Measurements from ENCODE around the gene ARFGAP1.

Gene ARFGAP1

DNA sequence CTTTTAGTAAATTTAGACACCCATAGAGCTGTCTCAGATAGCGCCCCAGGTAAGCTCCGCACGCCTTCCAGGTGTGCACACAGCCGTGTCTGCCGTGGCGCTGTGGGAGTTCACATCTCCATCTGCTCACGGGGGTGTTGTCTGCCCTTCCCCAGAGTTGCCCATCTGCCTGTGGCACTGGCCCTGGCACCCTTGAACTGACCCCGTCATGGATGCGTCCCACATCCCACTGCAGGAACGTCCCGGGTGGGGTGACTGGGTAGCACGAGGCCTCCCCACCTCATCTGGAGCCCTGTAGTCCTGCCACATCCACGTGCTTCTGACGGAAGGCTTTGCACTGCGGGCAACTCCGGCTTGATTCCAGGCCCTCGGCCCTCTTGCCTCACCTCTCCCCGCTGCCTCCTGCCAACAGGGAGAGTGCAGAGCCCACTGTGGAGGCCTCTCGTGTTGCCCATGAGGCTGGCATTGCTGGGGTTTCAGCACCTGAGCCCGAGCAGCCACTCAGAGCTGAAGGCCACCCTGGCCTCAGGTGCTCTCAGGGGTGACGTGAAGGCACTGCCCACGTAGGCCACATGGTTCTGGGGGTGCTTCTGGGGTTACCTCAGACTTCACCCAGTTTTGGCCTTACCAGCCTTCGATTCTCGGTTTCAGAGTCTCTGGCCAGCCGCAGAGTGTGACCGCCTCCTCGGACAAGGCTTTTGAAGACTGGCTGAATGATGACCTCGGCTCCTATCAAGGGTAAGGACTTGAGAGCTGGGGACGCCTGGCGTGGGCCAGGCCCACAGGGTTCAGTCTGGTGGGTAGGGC lies 5.1 kb downstream of the ARFGAP1 start:
- no peak for DNase-seq (ENCODE audit: low read depth)

DNA sequence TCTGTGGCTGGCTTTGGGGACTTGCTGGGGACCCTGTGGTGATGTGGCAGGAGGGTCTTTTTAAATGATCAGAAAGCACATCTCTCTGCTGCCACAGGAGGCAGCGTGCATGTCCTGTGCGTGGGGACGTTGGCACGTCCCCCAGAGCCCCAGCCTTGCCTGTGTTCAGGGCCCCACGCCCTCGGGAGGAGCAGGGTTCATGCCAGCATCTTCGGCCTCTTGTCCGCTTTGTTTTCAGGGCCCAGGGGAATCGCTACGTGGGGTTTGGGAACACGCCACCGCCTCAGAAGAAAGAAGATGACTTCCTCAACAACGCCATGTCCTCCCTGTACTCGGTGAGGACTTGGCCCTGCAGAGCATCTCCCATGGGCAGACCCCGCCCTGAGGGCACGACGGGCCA lies 6.0 kb downstream of the ARFGAP1 start:
- DNase-seq (ENCODE audit: low read depth), result no peak

DNA sequence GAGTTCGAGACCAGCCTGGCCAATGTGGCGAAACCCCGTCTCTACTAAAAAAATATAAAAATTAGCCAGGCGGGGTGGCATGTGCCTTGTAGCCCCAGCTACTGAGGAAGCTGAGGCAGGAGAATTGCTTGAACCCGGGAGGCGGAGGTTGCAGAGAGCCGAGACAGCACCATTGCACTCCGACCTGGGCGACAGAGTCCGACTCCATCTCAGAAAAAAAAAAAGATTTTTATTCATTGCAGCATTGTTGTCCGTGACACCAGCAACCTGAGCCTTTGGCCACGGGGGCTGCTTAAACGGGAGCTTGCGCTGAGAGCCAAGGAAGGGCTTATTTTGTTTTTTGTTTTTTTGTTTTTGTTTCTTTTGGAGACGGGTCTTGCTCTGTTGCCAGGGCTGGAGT lies 7.3 kb downstream of the ARFGAP1 start:
- no peak for DNase-seq (ENCODE audit: low read depth)

DNA sequence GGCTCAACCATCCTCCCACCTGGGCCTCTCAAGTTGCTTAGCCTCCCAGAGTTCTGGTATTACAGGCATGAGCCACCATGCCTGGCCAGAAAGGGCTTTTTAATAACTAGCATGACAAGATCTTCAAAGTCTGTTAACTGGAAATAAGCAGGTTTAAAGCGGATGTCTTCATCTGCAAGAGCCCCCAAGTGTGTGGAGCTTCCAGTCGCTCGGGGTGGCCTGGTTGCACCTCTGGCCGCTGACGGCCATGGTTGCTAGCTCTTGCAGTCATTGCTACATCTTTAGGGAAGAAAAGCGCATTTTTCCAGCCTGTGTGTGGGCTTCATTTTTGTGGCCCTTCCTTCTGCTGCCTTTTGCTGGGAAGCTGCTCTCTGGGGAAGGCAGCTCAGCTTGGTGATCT lies 7.8 kb downstream of the ARFGAP1 start:
- no peak for DNase-seq (ENCODE audit: low read depth)

DNA sequence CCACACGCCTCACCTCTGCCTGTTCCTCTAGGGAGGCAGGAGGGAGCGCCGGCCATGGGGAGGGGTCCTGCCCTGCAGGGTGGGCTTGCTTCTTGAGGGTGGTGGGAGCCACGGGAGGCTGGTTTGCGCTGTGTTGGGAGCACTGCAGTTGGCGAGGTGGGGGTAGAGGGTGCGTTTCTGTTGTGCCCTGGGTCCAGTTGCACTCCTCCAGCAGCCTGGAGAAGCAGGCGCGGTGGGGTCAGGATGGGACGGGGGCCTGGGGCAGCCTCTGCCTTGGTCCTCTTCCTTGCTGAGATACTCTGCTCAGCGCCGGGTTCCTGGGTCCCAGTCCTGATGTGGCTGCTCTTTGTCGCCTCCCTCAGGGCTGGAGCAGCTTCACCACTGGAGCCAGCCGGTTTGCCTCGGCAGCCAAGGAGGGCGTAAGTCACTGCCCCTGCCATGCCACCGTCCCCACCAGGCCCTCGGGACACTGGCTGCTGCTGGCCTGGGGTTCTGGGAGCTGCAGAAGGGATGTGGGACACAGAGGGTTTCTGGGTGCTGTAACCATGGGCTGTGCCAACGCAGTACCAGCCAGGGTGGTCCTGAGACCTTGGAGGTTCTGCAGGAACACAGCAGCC lies 8.4 kb downstream of the ARFGAP1 start:
- no peak for DNase-seq (ENCODE audit: low read depth)

DNA sequence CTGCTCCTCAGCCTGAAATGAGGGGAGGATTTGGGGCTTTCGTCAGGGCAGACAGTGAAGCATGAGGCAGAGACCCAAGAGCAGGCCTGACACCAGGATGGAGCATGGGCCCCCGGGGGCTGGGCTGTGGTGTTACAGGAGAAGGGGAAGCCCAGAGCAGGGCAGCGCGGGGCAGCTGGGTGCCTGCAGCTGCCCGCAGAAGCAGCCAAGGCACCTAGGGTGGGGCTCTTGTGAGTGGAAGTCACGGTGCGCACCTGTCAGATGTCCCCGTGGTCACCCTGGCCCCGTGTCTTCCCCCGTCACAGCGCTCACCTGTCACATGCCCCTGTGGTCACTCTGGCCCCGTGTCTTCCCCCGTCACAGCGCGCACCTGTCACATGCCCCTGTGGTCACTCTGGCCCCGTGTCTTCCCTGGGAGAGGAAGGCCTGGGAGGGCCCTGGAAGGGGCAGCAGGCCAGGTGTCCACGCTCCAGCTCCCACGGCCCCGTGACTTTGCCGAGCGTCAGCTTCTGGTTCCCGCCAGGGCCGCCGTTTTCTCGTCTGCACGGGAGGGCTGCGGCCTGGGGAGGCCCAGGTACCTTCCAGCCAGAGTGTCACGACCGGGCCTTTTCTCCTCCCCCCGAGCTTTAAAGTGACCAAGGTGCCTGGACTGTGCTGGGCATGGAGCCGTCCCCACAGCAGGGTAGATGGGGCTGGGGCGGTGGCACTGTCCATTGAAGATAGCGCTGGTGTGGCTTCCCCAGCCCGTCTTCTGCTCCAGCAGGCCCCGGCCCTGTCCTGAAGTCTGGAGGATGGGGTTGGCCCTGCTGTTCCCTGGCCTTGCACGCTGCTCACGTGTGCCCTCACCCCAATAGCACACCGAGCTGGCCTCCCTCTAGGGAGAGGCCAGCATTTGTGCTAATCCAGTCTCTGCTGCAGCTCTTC lies 9.4 kb downstream of the ARFGAP1 start:
- no peak for DNase-seq (ENCODE audit: low read depth)

DNA sequence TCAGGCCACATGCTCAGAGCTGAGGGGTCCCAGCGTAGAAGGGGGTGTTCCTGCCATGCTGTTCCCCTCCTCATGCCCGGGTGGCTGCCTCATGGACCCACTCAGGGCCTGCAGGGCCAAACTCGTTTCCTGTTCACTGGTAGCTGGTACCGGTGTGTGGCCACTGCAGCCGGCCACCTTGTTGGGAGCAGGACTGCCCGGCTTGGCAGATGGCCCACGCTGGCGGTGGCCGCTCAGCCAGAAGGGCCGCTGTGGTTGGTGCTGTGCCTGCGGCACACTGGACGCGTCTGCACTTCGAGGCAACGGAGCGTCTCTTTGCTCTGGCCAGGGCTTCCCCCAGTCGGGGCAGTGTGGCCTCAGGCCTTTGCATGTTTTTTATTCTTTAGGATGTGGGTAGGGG lies 10.3 kb downstream of the ARFGAP1 start:
- no peak for DNase-seq (ENCODE audit: low read depth)

DNA sequence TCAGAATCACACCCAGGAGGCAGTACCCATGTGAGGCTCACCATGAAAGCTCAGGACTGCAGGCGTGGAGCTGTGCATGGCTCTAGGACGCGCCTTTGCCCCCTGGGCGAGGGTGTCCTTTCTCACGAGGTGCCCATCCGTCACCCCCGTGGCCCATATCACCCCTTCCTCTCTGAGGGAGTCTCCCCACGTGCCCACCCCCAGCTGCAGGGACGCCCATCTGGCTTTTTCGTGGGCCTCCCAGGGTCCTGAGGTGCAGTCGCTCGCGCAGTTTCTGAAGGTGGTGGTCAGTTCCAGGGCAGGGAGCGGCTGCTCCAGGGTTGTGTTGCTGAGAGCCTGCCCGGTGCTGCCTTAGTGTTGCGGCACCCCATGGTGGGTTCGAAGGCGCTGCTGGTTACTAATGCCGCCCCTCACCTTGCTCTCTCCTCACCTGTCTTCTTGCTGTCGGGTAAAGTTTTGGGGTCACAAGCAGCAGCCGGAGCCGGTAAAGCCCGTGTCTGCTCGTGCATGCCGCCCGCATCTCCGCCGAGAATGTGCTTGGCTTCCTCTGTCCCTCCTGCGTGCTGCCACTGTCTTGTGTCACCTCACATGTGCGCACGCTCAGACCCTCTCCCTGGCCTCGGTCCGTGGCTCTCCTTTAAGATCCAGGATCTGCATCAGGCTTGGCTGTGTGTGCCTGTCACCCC lies 10.9 kb downstream of the ARFGAP1 start:
- DNase-seq (ENCODE audit: low read depth), result no peak

DNA sequence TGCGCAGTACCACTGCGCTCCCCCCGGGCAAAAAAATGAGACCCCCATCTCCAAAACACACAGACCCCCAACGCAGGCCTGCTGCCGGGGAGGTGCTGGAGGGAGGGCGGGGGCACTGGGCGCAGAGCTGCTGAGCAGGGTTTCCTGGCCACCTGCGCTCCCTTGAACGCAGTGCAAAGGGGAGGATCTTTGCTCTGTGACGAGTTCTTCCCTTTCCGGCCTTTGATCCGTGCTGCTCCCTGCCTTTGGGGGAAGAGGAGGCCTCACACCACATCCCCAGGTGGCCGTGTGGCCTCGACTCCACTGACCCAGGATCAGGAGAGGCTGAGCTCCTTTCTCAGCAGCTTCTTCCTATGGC lies 11.4 kb downstream of the ARFGAP1 start:
- no peak for DNase-seq (ENCODE audit: low read depth)

DNA sequence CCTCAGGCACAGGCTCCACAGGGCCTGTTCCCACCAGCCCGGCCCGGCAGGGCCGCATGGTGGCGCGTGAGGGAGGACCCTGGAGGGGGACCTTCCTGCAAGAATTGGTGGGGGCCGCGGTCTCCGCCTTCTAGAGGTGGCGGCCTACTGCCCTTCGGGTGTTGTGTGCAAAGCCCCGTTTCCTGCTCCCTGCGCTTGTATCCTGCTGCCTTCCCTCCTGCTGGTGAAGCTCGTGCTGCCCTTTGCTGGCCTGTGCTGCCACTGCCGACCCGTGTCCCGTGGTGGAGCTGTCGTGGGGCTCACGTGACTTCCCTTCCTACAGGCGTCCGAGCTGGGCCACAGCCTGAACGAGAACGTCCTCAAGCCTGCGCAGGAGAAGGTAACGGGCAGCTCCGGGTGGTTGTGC lies 11.9 kb downstream of the ARFGAP1 start:
- DNase-seq (ENCODE audit: low read depth), result no peak

DNA sequence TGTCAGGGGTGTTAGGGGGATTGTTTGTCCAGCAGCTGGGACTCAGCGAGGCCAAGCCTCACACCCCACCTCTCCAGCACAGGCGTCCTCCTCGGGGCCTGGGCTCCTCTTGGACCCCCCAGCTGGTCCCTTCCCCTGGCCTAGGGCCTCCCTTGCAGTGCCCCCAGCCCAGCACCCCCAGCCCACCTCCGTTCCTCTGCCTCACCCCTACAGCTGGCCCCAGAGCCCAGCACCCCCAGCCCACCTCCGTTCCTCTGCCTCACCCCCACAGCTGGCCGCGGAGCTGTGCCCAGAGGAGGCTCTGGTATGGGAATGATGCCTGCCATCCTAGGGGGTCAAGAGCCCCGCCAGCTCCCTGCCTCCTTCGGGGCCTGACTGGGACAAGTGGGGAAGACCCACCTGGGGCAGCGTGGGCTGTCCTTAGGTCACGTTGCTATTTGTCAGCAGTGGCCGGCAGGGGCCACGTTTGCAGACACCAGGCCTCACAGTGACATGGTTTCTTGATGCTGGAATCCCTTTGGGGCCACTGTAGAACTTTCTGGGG lies 12.4 kb downstream of the ARFGAP1 start:
- no peak for DNase-seq (ENCODE audit: low read depth)

DNA sequence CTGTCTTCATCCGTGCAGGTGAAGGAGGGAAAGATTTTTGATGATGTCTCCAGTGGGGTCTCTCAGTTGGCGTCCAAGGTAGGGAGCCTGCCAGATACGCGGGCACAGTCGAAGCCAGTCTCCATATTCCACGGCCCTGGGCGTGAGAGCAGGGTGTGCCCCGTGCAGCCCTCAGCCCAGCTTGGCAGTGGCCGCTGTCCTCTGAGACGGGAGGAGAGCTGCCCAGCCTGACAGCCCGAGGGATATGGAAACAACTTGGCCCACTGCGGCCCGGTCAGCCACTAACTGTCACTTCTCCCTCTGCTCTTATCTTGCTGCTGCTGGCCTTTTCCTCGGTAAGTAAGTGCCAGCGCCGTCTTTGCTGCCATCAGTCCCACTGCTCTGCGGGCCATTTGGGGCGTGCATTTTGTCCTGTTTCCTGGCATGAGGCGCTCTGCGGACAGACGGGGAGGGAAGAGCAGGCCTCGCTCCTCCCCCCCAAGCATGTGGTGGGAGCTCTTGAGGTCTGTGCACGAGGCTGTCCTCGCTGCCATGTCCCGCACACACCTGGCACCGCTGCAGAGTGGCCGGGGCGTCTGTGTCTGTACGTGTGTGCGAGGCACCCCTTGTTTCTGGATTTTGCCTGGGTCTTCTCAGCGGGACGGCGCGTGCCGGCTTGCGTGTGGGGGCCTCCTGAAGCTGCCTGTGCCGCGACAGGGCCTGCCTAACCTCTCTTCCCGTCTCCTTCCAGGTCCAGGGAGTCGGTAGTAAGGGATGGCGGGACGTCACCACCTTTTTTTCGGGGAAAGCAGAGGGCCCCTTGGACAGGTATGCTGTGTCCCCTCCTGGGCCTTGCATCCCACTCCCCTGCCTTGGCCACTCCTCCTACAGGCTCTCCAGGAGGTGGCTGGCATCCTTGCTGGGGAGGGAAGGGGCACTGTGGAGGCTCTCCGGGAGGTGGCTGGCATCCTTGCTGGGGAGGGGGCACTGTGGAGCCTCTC lies 13.3 kb downstream of the ARFGAP1 start:
- no peak for DNase-seq (ENCODE audit: low read depth)

DNA sequence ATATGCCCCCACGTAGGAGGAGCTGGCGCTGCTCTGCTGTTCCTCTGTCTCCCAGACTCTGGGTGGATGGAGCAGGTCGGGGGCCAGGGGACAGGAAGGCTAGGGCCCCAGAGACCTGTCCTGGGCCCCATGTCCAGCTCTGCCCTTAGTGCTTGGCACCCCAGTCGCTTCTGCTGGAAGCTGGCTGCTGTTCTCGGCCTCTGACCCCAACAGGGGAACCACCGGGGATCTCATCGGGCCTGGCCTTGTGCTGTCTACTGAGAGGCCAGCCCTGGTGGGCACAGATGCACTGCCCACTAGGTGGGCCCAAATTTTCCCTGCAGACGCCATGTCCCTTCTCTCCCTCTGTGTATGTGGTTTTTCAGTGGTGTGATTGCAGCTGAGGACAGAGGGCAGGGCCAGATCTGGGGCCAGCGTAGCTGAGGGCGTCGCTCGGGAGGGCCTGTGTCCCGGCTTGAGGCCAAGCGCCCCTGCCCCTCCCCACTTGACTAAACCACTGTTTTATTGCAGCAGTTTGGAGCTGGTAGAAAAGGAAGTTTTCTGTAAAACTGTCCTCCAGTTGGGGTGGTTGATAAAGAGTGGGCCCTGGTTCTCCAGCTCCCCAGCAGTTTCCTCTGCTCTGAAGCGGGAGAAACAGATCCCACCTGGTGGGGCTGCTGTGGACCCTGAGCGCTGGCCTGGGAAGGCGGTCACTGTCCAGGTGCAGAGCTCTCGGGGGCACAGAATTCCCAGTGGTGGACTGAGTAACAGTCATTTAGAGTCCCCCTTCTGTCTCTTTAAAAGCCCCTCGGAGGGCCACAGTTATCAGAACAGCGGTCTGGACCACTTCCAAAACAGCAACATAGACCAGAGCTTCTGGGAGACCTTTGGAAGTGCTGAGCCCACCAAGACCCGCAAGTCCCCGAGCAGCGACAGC lies 14.4 kb downstream of the ARFGAP1 start:
- DNase-seq (ENCODE audit: low read depth), result no peak

DNA sequence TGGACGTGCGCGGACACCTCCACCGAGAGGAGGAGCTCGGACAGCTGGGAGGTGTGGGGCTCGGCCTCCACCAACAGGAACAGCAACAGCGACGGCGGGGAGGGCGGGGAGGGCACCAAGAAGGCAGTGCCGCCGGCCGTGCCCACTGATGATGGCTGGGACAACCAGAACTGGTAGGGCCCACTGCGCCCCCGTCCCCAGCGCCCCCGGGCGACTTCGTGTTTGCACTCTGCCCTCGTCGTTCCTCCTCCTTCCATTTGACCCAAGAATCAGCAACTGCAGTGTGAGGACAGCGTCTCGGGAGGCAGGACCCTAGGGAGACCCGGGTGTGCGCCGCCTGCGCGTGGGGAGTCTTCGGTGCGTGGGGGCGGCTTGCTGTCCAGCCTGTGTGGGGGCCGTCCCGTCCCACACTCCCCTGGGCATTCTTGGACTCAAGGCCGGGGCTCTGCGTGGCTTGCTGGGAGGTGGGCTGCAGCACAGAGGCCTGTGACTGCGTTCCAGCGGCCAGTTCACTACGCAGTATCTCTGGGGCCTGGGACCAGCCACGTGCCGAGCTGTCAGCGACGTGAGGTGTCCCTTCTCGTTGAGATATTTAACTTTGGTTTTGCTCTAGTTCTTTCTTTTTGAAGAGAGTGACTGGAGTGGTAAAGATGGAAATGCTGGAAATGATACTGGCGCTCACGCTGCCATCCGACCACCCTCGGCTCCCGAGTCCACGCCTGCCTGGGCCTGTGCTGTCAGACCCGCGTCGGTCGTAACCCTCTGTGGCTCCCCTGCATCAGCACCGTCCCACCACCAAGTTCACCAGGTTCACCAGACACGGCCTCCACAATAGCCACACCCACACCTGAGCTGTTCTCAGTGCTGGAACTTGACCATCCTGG lies 15.3 kb downstream of the ARFGAP1 start:
- no peak for DNase-seq (ENCODE audit: low read depth)

DNA sequence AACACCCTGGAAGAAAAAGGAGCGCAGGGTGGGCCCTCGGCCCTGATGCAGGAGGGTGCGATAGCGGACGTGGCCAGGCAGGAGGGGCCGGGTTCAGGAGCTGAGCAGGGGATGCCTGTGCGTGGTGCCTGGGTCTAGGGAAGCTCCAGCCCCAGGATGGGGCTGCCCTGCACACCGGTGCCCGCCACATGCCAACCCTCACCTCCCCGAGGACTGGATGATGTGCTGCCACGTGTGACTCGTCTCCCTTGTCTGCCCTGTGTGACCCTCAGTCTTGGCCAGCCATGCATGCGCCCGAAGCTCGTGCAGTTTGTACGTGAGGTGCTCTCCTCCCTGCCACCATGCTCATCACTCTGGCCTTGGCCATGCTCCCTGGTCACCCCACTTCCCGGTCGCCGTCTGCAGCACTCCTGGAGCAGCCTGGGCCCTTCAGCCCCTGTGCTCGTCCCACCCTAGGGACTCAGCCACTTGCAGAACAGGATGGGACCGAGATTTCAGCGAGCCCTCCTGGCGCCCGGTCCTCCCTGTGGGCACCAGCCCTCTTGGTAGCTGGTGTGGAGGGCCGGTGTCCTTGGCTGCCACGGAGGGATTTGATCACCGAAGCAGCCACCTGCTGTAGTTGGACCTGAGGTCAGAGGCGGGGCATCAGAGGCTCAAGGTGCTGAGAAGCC lies 16.1 kb downstream of the ARFGAP1 start:
- no peak for DNase-seq (ENCODE audit: low read depth)

DNA sequence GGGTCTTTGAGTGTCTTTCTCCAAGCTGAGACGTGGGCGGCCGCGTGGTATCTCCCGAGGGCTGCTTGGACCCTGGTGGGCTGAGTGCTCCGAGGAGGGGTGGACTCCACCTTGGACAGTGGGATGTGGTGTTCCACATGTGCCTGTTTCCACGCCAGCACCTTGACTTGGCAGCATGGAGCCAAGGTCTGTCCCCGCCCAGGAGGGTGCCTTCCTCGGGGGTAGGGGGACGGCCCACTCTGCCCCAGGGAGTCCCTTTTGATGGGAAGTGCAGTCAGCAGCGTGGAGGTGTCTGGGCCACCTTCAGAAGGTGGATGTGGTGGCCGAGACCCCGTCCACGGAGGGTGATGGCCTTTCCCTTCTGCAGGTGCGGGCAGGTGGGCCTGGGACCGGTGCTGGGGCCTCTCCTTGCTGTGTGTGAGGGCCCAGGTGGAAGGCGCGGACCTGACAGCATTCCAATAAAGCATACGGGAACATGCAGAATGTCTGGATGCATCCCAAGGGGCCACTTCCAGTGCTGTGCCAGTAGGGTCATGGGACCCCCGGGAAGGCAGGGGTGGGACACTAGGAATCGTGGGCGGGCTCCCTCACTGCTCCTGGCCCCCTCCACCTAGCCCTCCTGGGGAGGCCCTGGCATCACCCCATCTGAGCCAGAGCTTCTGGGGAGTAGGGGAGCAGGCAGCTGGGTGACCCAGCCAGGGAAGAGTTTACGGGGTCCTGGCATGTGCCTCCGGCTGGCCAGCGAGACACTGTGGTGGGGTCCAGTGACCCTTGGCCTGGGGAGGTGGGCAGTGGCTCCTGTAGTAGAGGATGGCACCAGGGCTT lies 16.9 kb downstream of the ARFGAP1 start:
- no peak for DNase-seq (ENCODE audit: low read depth)

DNA sequence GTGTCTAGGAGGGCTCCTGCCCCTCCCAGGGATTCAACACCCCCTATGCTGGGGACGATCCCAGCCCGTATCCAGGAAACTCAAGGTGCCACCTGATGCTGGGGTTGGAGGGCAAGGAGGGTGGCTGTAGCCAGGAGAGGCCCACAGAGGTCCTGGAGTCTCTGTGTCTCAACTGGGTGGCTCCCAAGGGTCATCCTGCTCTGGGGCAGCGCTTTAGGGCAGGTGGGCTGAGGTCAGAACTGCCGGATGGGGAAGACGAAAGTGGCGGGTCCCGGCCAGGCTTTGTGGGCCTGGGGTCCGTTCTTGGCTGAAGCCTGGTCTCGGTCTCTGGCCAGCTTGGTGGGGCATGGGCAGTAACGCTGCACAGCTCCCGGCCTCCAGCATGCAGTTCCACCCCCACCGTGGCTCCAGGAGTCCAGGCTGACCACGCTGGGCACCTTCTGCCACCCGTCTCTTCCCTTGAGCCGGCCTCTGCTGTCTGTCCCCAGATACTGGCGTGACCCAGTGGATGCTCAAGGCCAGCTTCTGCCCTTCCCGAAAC lies 17.6 kb downstream of the ARFGAP1 start:
- no peak for DNase-seq (ENCODE audit: low read depth)
